SK-N-SH treated with all-trans-retinoic acid at 6 μM for 48 hours (cell line): ENCODE measurements around the gene SULT2B1.
A peak's percentile ranks its signal among the peaks of the same experiment; 100 is the strongest.

ENCODE experiments used
- ATAC-seq: fragments of 200-7000 bp; cut with Tn5 transposase; 3 replicates; pipeline ENCODE4 v1.9.1; 2020; ENCODE audit warnings: mild to moderate bottlenecking, moderate library complexity
- ARNTL ChIP-seq: fragments of 450-650 bp; formaldehyde crosslinking; IDR thresholded peaks from 2 replicates; pipeline ENCODE4 v1.5.0; 2020; ENCODE audit warnings: low read depth, mild to moderate bottlenecking, moderate library complexity, borderline replicate concordance
- BACH2 ChIP-seq: fragments of 250-450 bp; sonication (Bioruptor Pico); IDR thresholded peaks from 2 replicates; pipeline ENCODE4 v1.9.0; 2021; ENCODE audit warnings: mild to moderate bottlenecking, borderline replicate concordance
- CSDC2 ChIP-seq: fragments of 250-450 bp; sonication (Bioruptor Pico); IDR thresholded peaks from 2 replicates; pipeline ENCODE4 v1.5.0; 2020; ENCODE audit warnings: mild to moderate bottlenecking, moderate library complexity
- GLIS3 ChIP-seq: fragments of 250-450 bp; sonication (Bioruptor Pico); IDR thresholded peaks from 2 replicates; pipeline ENCODE4 v1.5.0; 2020; ENCODE audit warnings: mild to moderate bottlenecking, moderate library complexity
- ISL1 ChIP-seq: fragments of 250-450 bp; sonication (Bioruptor Pico); IDR thresholded peaks from 2 replicates; pipeline ENCODE4 v2.1.2; 2022; ENCODE audit warnings: mild to moderate bottlenecking, moderate library complexity
- OSR1 ChIP-seq: fragments of 250-450 bp; sonication (Bioruptor Pico); IDR thresholded peaks from 2 replicates; pipeline ENCODE4 v1.8.0; 2022; ENCODE audit warnings: moderate library complexity, mild to moderate bottlenecking, inconsistent platforms
- PPARA ChIP-seq: fragments of 250-450 bp; sonication (Bioruptor Pico); IDR thresholded peaks from 2 replicates; pipeline ENCODE4 v1.5.0; 2020; ENCODE audit warnings: mild to moderate bottlenecking, borderline replicate concordance
- TCF4 ChIP-seq: fragments of 250-450 bp; sonication (Bioruptor Pico); IDR thresholded peaks from 2 replicates; pipeline ENCODE4 v1.8.0; 2021; ENCODE audit warnings: mild to moderate bottlenecking, moderate library complexity, borderline replicate concordance
- TOX ChIP-seq: fragments of 250-450 bp; sonication (Bioruptor Pico); IDR thresholded peaks from 2 replicates; pipeline ENCODE4 v1.8.0; 2021; ENCODE audit warnings: mild to moderate bottlenecking, moderate library complexity, borderline replicate concordance
- ZC3H10 ChIP-seq: fragments of 250-450 bp; sonication (Bioruptor Pico); IDR thresholded peaks from 2 replicates; pipeline ENCODE4 v1.5.1; 2021; ENCODE audit warnings: mild to moderate bottlenecking, moderate library complexity
- ZFP3 ChIP-seq: fragments of 250-450 bp; sonication (Bioruptor Pico); IDR thresholded peaks from 2 replicates; pipeline ENCODE4 v1.5.0; 2020; ENCODE audit warnings: mild to moderate bottlenecking, moderate library complexity
- ZFP30 ChIP-seq: fragments of 450-650 bp; formaldehyde crosslinking; IDR thresholded peaks from 2 replicates; pipeline ENCODE4 v1.5.0; 2022; ENCODE audit warnings: mild to moderate bottlenecking, moderate library complexity
- ZNF70 ChIP-seq: fragments of 450-650 bp; formaldehyde crosslinking; IDR thresholded peaks from 2 replicates; pipeline ENCODE4 v1.5.0; 2020; ENCODE audit warnings: mild to moderate bottlenecking, moderate library complexity
- TF ChIP-seq, protein P1 (sequence below): fragments of 250-450 bp; sonication (Bioruptor Pico); IDR thresholded peaks from 2 replicates; pipeline ENCODE4 v1.5.1; 2020; ENCODE audit warnings: low read depth, mild to moderate bottlenecking, moderate library complexity
- TF ChIP-seq, protein P2 (sequence below): fragments of 250-450 bp; sonication (Bioruptor Pico); IDR thresholded peaks from 2 replicates; pipeline ENCODE4 v1.5.1; 2021; ENCODE audit warnings: mild to moderate bottlenecking, moderate library complexity
- TF ChIP-seq, protein P3 (sequence below): fragments of 250-450 bp; sonication (Bioruptor Pico); IDR thresholded peaks from 2 replicates; pipeline ENCODE4 v1.8.0; 2020; ENCODE audit warnings: mild to moderate bottlenecking, moderate library complexity, borderline replicate concordance
- TF ChIP-seq, protein P4 (sequence below): fragments of 250-450 bp; sonication (Bioruptor Pico); IDR thresholded peaks from 2 replicates; pipeline ENCODE4 v1.5.0; 2020; ENCODE audit warnings: mild to moderate bottlenecking, moderate library complexity

SULT2B1 gene

DNA sequence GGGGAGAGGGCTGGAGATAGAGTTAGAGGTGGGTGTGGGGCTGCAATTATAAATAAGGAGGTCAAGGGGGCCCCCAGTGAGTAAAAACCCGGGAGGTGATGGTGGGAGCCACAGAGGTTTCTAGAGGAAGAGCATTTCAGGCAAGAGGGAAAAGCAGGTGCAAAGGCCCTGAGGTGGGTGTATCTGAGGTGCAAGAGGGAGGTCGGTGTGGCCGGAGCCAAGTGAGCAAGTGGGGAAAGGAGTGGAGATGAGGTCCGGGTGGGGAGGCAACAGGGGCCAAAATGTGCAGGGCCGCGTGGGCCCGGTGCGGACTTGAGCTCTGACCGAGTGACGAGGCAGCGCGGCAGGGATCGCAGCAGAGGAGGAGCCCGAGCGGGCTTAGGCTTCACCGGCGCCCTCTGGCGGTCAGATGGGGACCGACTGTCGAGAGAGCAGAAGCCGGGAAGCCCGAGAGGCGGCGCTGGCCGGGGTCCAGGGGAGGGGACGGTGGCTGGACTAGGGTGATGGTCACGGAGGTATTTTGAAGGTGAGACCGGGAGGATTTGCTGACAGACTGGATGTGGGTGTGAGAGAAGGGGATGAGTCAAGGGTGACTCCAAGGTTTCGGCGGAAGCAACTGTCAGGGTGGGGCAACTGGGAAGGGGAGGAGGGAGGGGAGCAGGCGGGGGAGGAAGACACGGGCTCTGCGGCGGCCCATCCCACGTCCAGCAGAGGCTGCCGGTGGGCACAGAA, 36.9 kb downstream of the SULT2B1 start:
- TF ChIP-seq ISL1 (CRISPR knock-in tag) (no peak), ZNF70 (peak; percentile 88), GLIS3 (CRISPR knock-in tag) (no peak), ZFP3 (CRISPR knock-in tag) (peak; percentile 84; the same call in 1 of the 2 replicates), CSDC2 (CRISPR knock-in tag) (no peak), OSR1 (no peak)
- TF ChIP-seq, protein P1, sequence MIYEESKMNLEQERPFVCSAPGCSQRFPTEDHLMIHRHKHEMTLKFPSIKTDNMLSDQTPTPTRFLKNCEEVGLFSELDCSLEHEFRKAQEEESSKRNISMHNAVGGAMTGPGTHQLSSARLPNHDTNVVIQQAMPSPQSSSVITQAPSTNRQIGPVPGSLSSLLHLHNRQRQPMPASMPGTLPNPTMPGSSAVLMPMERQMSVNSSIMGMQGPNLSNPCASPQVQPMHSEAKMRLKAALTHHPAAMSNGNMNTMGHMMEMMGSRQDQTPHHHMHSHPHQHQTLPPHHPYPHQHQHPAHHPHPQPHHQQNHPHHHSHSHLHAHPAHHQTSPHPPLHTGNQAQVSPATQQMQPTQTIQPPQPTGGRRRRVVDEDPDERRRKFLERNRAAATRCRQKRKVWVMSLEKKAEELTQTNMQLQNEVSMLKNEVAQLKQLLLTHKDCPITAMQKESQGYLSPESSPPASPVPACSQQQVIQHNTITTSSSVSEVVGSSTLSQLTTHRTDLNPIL (CRISPR knock-in tag) = no peak

DNA sequence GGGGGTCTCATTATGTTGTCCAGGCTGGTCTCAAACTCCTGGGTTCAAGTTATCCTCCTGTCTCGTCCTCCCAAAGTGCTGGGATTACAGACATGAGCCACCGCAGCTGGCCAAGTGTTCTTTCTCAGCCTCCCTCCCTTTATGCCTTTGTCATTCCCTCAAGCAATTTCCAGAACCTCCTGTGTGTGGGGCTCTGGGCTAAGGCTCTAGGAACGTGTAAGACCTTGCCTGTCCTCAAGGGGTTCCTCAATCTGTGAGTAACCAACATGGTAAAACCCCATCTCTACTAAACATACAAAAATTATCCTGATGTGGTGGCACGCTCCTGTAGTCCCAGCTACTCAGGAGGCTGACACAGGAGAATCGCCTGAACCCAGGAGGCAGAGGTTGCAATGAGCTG, 39.0 kb downstream of the SULT2B1 start:
- no peak for ATAC-seq
- TF ChIP-seq GLIS3 (CRISPR knock-in tag) (no peak), TCF4 (CRISPR knock-in tag) (no peak), BACH2 (CRISPR knock-in tag) (no peak), OSR1 (no peak), ISL1 (CRISPR knock-in tag) (no peak), ZFP30 (CRISPR knock-in tag) (no peak), ARNTL (CRISPR knock-in tag) (no peak), PPARA (CRISPR knock-in tag) (no peak), ZC3H10 (CRISPR knock-in tag) (no peak)
- TF ChIP-seq, protein P2, sequence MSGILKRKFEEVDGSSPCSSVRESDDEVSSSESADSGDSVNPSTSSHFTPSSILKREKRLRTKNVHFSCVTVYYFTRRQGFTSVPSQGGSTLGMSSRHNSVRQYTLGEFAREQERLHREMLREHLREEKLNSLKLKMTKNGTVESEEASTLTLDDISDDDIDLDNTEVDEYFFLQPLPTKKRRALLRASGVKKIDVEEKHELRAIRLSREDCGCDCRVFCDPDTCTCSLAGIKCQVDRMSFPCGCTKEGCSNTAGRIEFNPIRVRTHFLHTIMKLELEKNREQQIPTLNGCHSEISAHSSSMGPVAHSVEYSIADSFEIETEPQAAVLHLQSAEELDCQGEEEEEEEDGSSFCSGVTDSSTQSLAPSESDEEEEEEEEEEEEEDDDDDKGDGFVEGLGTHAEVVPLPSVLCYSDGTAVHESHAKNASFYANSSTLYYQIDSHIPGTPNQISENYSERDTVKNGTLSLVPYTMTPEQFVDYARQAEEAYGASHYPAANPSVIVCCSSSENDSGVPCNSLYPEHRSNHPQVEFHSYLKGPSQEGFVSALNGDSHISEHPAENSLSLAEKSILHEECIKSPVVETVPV (CRISPR knock-in tag) = no peak
- TF ChIP-seq, protein P1 (CRISPR knock-in tag) = no peak
- TF ChIP-seq, protein P3, sequence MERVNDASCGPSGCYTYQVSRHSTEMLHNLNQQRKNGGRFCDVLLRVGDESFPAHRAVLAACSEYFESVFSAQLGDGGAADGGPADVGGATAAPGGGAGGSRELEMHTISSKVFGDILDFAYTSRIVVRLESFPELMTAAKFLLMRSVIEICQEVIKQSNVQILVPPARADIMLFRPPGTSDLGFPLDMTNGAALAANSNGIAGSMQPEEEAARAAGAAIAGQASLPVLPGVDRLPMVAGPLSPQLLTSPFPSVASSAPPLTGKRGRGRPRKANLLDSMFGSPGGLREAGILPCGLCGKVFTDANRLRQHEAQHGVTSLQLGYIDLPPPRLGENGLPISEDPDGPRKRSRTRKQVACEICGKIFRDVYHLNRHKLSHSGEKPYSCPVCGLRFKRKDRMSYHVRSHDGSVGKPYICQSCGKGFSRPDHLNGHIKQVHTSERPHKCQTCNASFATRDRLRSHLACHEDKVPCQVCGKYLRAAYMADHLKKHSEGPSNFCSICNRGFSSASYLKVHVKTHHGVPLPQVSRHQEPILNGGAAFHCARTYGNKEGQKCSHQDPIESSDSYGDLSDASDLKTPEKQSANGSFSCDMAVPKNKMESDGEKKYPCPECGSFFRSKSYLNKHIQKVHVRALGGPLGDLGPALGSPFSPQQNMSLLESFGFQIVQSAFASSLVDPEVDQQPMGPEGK (CRISPR knock-in tag) = no peak
- TF ChIP-seq, protein P4, sequence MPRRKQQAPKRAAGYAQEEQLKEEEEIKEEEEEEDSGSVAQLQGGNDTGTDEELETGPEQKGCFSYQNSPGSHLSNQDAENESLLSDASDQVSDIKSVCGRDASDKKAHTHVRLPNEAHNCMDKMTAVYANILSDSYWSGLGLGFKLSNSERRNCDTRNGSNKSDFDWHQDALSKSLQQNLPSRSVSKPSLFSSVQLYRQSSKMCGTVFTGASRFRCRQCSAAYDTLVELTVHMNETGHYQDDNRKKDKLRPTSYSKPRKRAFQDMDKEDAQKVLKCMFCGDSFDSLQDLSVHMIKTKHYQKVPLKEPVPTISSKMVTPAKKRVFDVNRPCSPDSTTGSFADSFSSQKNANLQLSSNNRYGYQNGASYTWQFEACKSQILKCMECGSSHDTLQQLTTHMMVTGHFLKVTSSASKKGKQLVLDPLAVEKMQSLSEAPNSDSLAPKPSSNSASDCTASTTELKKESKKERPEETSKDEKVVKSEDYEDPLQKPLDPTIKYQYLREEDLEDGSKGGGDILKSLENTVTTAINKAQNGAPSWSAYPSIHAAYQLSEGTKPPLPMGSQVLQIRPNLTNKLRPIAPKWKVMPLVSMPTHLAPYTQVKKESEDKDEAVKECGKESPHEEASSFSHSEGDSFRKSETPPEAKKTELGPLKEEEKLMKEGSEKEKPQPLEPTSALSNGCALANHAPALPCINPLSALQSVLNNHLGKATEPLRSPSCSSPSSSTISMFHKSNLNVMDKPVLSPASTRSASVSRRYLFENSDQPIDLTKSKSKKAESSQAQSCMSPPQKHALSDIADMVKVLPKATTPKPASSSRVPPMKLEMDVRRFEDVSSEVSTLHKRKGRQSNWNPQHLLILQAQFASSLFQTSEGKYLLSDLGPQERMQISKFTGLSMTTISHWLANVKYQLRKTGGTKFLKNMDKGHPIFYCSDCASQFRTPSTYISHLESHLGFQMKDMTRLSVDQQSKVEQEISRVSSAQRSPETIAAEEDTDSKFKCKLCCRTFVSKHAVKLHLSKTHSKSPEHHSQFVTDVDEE (CRISPR knock-in tag) = no peak

More for the DNA sequence above, 36.9 kb downstream of the SULT2B1 start:
- ATAC-seq = peak; percentile 92

DNA sequence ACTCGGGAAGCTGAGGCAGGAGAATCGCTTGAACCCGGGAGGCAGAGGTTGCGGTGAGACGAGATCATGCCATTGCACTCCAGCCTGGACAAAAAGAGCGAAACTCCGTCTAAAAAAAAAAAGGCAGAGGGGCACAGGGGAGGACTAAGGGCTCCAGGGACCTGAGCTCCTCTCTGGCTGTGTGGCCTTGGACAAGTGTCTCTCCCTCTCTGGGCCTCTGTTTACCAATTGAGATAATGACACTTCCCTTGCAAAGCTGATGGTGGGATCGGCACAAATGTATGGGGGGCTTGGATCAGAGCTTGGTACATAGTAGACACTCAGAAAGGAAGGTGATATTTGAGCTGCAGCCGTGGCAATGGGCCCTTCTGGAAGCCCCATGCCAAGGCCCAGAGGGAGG, 43.2 kb downstream of the SULT2B1 start:
- ATAC-seq = no peak
- no peak for TF ChIP-seq TOX (CRISPR knock-in tag)
- TF ChIP-seq, protein P3 (CRISPR knock-in tag) = no peak
- TF ChIP-seq, protein P1 (CRISPR knock-in tag) = no peak
- no peak for TF ChIP-seq BACH2 (CRISPR knock-in tag)
- no peak for TF ChIP-seq ZNF70
